Measurements from ENCODE around the gene RASL10A.

Gene RASL10A

DNA sequence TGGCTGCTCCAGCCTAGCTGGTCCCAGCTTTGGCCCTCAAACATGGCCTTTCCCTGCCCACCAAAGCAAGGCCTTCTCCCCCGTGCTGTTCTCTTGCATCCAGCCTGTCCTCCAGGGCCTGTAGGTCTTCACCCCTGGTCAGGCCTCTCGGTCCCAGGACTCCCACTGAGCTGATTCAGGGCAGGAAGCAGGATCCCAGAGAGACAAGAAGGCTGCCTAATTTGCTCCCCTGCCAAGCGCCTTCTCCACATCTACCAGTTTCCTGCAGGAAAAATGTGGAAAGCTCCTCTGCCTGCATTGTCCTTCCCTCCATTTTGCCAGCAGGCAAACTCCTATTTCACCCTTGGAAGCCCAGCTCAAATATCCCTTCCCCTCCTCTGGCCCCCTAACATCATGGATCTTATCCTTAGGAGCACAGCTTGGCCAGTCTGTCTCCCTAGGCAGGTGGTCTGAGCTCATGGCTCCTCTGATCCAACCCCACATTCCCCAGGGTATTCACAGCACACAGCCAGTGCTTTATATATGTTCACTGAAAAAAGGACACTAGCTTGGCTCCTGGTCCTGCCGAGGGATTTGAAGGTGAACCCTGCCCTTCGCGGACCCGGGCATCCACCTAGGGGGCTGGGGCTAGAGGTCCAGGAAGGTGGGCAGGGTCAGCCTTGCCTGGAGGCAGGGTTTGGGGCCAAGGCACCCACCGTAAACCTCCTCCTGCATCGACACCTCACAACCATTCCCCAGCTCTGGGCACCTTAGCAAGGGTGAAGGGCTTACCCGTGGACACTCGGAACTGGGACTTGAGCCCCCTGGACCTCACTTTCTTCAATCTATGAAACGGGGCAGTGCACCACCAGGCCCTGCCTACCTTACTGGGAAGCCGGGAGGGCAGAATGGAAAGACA lies 48.7 kb downstream of the RASL10A start:
- no peak for DNase-seq

- DNase-seq: no peak
Observed at GRCh38 chr22:29265929-29266328, 49.6 kb downstream of the RASL10A start.

- no peak for DNase-seq
Observed at GRCh38 chr22:29265305-29265704, 50.2 kb downstream of the RASL10A start.

DNA sequence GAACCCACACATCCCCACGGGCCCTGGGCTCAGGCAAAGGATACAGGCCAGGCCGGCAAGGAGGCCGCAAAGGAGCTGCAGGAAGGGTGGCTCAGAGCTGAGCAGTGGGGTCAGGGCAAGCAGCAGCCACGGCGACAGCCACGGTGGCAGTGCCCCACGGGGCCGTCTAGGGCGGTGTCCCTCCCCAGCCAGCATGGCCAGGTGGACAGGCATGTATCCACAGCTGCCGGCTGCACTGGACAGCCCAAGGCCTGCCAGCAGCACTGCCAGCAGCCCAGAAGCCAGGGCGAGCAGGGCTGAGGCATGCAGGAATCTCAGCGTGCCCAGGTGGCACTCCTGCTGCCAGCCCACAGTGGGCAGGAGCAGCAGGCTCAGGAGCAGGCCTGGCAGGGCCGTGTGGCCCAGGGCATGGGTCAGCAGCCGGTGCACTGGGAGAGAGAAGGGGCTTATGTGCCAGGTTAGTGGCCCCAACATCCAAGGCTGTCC lies 51.7 kb downstream of the RASL10A start:
- no peak for DNase-seq
